Stimulated activated CD4-positive, alpha-beta T cell treated with anti-CD3 and anti-CD28 coated beads, Interleukin-4, amount 100 ng/mL, for 24 hours (primary cell): ENCODE data around the gene ANKMY1.

Experiments
- DNase-seq: peaks from one replicate; pipeline ENCODE4 v3.0.0-alpha.2; 2020

The ANKMY1 gene

GRCh38 chr2:240557808-240558207 is at the start of gene ANKMY1:
Gene ANKMY1, minus strand, starts transcription at chr2:240557988. Its CDS starts 653 bp downstream, at chr2:240557335.
- DNase-seq = peak; percentile 65

GRCh38 chr2:240605867-240606743 is 48.3 kb upstream of the ANKMY1 start:
- DNase-seq = no peak

- no peak for DNase-seq
Observed at GRCh38 chr2:240604939-240605716, 47.3 kb upstream of the ANKMY1 start.

- no peak for DNase-seq
Observed at GRCh38 chr2:240604291-240604938, 46.6 kb upstream of the ANKMY1 start.

GRCh38 chr2:240603846-240604245 is 46.1 kb upstream of the ANKMY1 start:
- DNase-seq = no peak

GRCh38 chr2:240603081-240603835 is 45.5 kb upstream of the ANKMY1 start:
- DNase-seq = no peak

- no peak for DNase-seq
Observed at GRCh38 chr2:240602266-240603050, 44.7 kb upstream of the ANKMY1 start.

- DNase-seq = no peak
Observed at GRCh38 chr2:240601831-240602160, 44.0 kb upstream of the ANKMY1 start.

GRCh38 chr2:240601061-240601830 is 43.5 kb upstream of the ANKMY1 start:
- no peak for DNase-seq

- DNase-seq = no peak
Observed at GRCh38 chr2:240600451-240600961, 42.7 kb upstream of the ANKMY1 start.

- no peak for DNase-seq
Observed at GRCh38 chr2:240599141-240599583, 41.4 kb upstream of the ANKMY1 start.

- no peak for DNase-seq
Observed at GRCh38 chr2:240598311-240598911, 40.6 kb upstream of the ANKMY1 start.

GRCh38 chr2:240597419-240598181 is 39.8 kb upstream of the ANKMY1 start:
- DNase-seq = no peak

GRCh38 chr2:240597054-240597418 is 39.2 kb upstream of the ANKMY1 start:
- DNase-seq = no peak

GRCh38 chr2:240596491-240596931 is 38.7 kb upstream of the ANKMY1 start:
- DNase-seq = no peak

- no peak for DNase-seq
Observed at GRCh38 chr2:240596080-240596460, 38.3 kb upstream of the ANKMY1 start.

- DNase-seq = no peak
Observed at GRCh38 chr2:240595381-240596079, 37.7 kb upstream of the ANKMY1 start.

GRCh38 chr2:240594511-240595380 is 37.0 kb upstream of the ANKMY1 start:
- no peak for DNase-seq
